Activated CD4-positive, alpha-beta memory T cell treated with anti-CD3 and anti-CD28 coated beads, Interleukin-2, amount 10 ng/mL, durations not matched to agents 7 days and 5 days (primary cell): ENCODE data around the gene SURF1. TPM values are rescaled to one million over a fixed set of nuclear protein-coding genes. Genes with fewer than 3 reads are reported as not detected.
A peak's percentile ranks its signal among the peaks of the same experiment; 100 is the strongest.

Experiments used
- CTCF ChIA-PET: fragments of 350-600 bp; sonication (Branson Sonifier 250); formaldehyde crosslinking; loops from one replicate; lab custom pipeline; 2021; ENCODE audit warnings: antibody characterized with exemption, inconsistent platforms; lab: Charles Lee
- POLR2A ChIA-PET: fragments of 350-600 bp; sonication (Branson Sonifier 250); formaldehyde crosslinking; loops from one replicate; lab custom pipeline; 2021; ENCODE audit warnings: antibody characterized with exemption; lab: Charles Lee
- DNase-seq: peaks from one replicate; pipeline ENCODE4 v3.0.0-alpha.2; 2020
- H3K27ac Mint-ChIP-seq: one replicate; pipeline ENCODE4 v1.8.0; 2021; ENCODE audit warnings: mild to moderate bottlenecking, mixed read lengths
- H3K27me3 Mint-ChIP-seq: one replicate; pipeline ENCODE4 v1.8.0; 2021; ENCODE audit warnings: mixed read lengths
- H3K36me3 Mint-ChIP-seq: one replicate; pipeline ENCODE4 v1.8.0; 2021; ENCODE audit warnings: low read depth, mixed read lengths
- H3K4me1 Mint-ChIP-seq: one replicate; pipeline ENCODE4 v1.8.0; 2021; ENCODE audit warnings: mixed read lengths
- H3K4me3 Mint-ChIP-seq: one replicate; pipeline ENCODE4 v1.8.0; 2021; ENCODE audit warnings: mild to moderate bottlenecking, mixed read lengths
- H3K9me3 Mint-ChIP-seq: one replicate; pipeline ENCODE4 v1.8.0; 2021; ENCODE audit warnings: mixed read lengths
- total RNA-seq, 2 experiments: library from RNA; stranded (reverse); gene quantifications; one replicate each; pipeline ENCODE4 v1.2.3, GENCODE V29; 2021

Gene SURF1
- total RNA-seq, 2 experiments from 2014 or later, result 33.8 to 37.6 TPM

DNA sequence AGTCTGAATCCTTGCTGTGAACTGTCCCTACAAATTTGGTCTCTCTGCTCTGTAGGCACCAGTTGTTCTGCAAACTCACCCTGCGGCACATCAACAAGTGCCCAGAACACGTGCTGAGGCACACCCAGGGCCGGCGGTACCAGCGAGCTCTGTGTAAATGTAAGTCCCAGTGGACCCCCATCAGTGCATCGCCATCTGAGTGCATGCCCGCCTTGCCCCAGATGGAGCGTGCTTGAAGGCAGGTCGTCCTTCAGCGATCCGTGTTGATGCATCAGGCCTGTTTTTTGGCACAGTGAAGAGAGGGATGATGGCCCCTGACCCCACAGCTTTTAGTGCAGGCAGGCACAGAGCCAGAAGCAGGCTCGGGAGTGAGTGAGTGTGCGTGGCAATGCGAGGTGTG is 1.4 kb upstream of the SURF1 start:
- peaks cover 56% of the 10 kb centered on the region for H3K4me1 Mint-ChIP-seq
- peaks cover 32% of the 10 kb centered on the region for H3K36me3 Mint-ChIP-seq
- ChIA-PET POLR2A (interaction anchor here (0.7 to 8.5 kb wide), 5 partner anchors 9 to 23 kb away, joined by 4 to 277 read pairs (median 20); partner anchors contain the start of genes MED22, RPL7A, STKLD1 and SURF4), CTCF (interaction anchor here (0.5 to 5.9 kb wide), 7 partner anchors 9 to 444 kb away, joined by 3 to 59 read pairs (median 4); partner anchors contain the start of genes MED22 and RPL7A)
- H3K27ac Mint-ChIP-seq, result peak overlapping the region; percentile 59
- no peaks in the 10 kb centered on the region for H3K9me3 Mint-ChIP-seq
- no peak for DNase-seq
- H3K27me3 Mint-ChIP-seq, result no peaks in the 10 kb centered on the region
- H3K4me3 Mint-ChIP-seq, result peak overlapping the region; percentile 72

DNA sequence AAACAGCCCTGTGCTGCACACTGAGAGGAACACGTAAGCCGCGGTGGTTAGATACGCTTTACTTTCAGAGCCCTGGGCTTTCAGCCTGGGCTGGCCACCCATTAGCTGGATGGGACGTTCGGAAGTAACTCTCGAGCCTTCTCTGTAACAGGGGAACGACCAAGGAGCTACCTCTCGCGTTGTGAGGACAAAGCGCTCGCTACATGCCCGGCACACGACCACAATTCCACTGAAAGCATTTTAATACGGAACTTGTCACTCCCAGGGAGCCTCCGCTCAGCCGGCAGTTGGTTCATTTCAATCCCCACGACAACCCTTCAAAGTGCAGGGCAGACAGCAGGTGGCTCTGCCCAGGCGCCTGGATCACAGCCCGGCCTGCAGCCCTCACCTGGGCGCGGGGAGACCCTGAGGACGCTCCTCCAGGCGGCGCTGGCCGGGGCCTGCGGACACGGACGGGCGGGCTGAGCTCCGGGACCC is 368 bp downstream of the SURF1 start:
- H3K27me3 Mint-ChIP-seq, result no peaks in the 10 kb centered on the region
- H3K4me1 Mint-ChIP-seq, result peaks cover 52% of the 10 kb centered on the region
- peak overlapping the region; percentile 85 for H3K4me3 Mint-ChIP-seq
- CTCF ChIA-PET, result interaction anchor here (1.1 to 5.9 kb wide), 6 partner anchors 17 to 170 kb away, joined by 3 to 59 read pairs (median 4); no protein-coding TSS in a partner anchor
- H3K36me3 Mint-ChIP-seq, result peaks cover 33% of the 10 kb centered on the region
- peak overlapping the region; percentile 83 for H3K27ac Mint-ChIP-seq
- no peaks in the 10 kb centered on the region for H3K9me3 Mint-ChIP-seq
- no peak for DNase-seq
- POLR2A ChIA-PET, result interaction anchor here (0.6 to 8.5 kb wide), 9 partner anchors 8 to 61 kb away, joined by 3 to 277 read pairs (median 10); partner anchors contain the start of genes MED22, REXO4, RPL7A and STKLD1

DNA sequence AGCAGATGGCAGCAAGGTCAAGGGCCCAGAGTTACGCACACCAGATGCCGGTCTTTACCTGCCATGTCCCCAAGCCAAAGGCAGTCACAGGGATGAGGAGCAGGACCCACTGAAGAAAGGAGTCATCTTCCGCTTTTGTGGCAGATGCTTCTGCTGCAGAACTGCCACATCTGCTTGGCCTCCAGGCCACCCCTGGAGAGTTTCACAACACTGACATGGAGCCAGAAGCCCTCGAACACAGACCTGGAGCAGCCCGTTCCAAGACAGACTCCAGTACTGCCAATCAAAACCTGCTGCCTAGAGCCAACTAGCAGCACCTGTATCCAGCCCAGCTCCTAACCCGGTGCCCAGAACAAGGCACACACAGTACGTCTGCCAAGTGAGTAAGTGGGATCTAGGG is 1.5 kb downstream of the SURF1 start:
- H3K4me1 Mint-ChIP-seq, result peaks cover 59% of the 10 kb centered on the region
- H3K9me3 Mint-ChIP-seq, result no peaks in the 10 kb centered on the region
- H3K36me3 Mint-ChIP-seq, result peaks cover 40% of the 10 kb centered on the region
- H3K4me3 Mint-ChIP-seq, result peak overlapping the region; percentile 85
- no peak for DNase-seq
- CTCF ChIA-PET, result interaction anchor here (1.1 to 5.9 kb wide), 4 partner anchors 15 to 169 kb away, joined by 3 to 59 read pairs (median 4); no protein-coding TSS in a partner anchor
- no peaks in the 10 kb centered on the region for H3K27me3 Mint-ChIP-seq
- POLR2A ChIA-PET, result interaction anchor here (1.1 to 8.5 kb wide), 4 partner anchors 9 to 19 kb away, joined by 3 to 277 read pairs (median 11); partner anchors contain the start of genes STKLD1 and SURF4
- peak overlapping the region; percentile 35 for H3K27ac Mint-ChIP-seq

DNA sequence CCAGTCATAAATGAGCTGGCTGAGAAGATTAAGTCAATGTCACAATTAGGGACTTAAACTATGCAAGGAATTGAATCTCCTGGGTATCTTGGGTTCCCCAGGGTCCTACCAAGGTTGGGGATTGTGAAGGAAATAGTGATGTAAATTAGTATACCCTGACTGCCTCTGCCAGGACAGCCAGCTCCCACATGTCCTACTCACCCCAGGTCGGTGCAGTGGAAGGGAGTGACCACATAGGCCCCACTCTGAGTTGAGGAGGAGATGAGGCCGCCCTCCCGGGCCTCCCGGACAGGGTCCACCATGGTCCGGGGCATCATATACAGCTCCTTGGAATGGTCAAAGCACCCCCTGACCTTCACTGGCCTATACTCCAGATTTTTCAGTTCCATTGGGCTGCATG is 2.7 kb downstream of the SURF1 start:
- H3K9me3 Mint-ChIP-seq, result no peaks in the 10 kb centered on the region
- POLR2A ChIA-PET, result interaction anchor here (1.9 to 8.5 kb wide), 2 partner anchors 10 to 20 kb away, joined by 6 to 277 read pairs; partner anchors contain the start of genes STKLD1 and SURF4
- peaks cover 49% of the 10 kb centered on the region for H3K36me3 Mint-ChIP-seq
- no peak overlapping the region for H3K4me3 Mint-ChIP-seq
- CTCF ChIA-PET, result interaction anchor here (1.1 to 5.9 kb wide), 2 partner anchors 13 to 19 kb away, joined by 3 to 59 read pairs; no protein-coding TSS in a partner anchor
- no peak for DNase-seq
- peaks cover 65% of the 10 kb centered on the region for H3K4me1 Mint-ChIP-seq
- peak overlapping the region; percentile 1 for H3K27ac Mint-ChIP-seq
- H3K27me3 Mint-ChIP-seq, result no peaks in the 10 kb centered on the region

DNA sequence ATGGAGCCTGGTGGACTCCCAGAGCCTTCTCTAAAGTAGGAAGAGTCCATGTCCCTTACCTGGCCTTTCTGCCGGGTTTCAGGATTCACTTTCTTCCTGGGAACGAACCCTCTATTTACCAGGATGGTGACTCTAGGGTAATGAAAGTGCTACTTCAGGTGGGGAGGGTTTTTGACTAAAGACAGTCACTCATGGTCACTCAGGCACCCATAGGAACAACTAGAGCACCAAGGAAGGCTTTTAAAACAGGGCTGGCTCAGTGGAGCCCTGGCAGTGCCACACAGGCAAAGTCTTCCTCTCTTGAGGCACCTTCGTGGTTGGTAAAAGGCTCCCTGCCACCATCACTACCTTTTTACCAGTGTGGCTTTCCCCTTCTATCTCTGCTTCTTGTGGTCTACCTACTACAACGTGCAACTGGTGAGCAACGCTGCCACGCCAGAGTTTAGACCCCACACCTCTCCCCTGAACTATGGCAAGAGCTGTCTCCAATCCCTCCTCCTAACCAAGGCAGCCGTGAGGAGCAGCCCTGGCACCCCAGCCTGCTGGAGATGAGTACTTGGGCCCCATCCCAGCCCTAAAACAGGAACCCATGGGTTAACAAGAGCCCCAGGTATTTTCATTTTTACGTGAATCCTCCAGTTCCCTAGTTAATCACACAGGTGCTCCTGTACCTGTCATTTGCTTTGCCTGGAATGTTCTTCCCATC is 3.5 kb downstream of the SURF1 start:
- Mint-ChIP-seq H3K27ac (peak overlapping the region; percentile 33), H3K9me3 (no peaks in the 10 kb centered on the region), H3K4me1 (peaks cover 60% of the 10 kb centered on the region), H3K4me3 (no peak overlapping the region), H3K36me3 (peaks cover 56% of the 10 kb centered on the region), H3K27me3 (no peaks in the 10 kb centered on the region)
- no peak for DNase-seq
- POLR2A ChIA-PET, result interaction anchor here (1.9 to 14.2 kb wide), 4 partner anchors 11 to 22 kb away, joined by 6 to 397 read pairs (median 146); partner anchors contain the start of genes STKLD1 and SURF4
- CTCF ChIA-PET, result interaction anchor here (5.9 kb wide), 1 partner anchor 20 kb away, joined by 59 read pairs; no protein-coding TSS in a partner anchor

DNA sequence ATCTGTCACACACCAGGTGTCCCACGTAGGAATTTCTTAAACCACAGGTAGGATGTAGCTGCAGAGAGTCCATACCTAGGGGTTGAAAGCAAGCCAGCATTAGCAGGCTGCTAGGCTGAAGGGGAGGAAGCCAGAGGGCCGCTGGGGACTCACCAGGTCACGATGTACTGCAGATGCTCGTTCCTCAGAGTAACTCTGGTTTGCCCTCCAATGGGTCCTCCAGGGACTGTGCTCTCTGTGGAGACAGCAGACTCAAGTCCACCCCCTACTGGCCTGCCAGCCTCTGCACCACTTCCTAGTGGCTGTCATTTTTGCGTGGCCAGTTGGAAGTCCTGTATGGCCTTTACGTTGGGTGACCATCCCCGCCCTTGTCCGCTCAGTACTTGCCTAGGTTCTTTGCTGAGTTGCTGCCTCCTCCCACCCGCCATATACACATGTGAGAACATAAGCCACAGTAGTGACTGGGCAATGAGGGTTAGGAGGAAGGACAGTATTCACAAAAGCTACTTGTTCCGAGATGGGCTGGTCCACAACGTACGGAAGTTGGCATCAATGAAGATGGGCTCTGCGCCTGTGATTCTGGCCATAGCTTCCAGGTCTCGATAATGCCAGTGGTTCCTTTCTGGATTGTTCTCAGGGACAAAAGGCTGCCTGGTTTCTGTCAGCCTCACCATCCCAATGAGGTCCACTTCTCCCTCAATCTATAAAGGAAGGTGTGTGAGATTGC is 4.2 kb downstream of the SURF1 start:
- H3K4me1 Mint-ChIP-seq, result peaks cover 55% of the 10 kb centered on the region
- ChIA-PET POLR2A (interaction anchor here (1.3 to 14.2 kb wide), 4 partner anchors 9 to 23 kb away, joined by 3 to 397 read pairs (median 15); partner anchors contain the start of genes STKLD1 and SURF4), CTCF (interaction anchor here (1.4 to 2.7 kb wide), 3 partner anchors 10 to 165 kb away, joined by 4 to 24 read pairs (median 7); no protein-coding TSS in a partner anchor)
- H3K27me3 Mint-ChIP-seq, result no peaks in the 10 kb centered on the region
- H3K4me3 Mint-ChIP-seq, result no peak overlapping the region
- H3K36me3 Mint-ChIP-seq, result peaks cover 56% of the 10 kb centered on the region
- peak; percentile 61 for DNase-seq
- no peaks in the 10 kb centered on the region for H3K9me3 Mint-ChIP-seq
- H3K27ac Mint-ChIP-seq, result peak overlapping the region; percentile 4

DNA sequence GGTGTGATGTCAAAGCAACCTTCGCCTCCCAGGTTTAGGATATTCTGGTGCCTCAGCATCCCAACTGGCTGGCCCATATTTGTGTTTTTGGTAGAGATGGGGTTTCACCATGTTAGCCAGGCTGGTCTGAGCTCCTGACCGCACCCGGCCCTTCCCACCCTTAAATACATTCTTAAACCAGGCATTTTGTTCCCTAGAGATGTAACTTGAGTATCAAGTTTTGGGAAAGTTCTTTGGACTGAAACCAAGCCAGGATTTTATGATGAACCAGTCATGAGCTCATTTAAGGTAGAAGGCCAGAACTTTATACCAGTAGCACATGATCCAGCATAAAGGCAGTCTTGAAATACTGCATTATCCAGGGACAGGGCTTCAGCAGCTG is 4.8 kb downstream of the SURF1 start:
- DNase-seq, result no peak
- ChIA-PET POLR2A (interaction anchor here (1.3 to 14.2 kb wide), 4 partner anchors 9 to 23 kb away, joined by 3 to 397 read pairs (median 15); partner anchors contain the start of genes STKLD1 and SURF4), CTCF (interaction anchor here (0.8 to 2.7 kb wide), 5 partner anchors 10 to 229 kb away, joined by 3 to 24 read pairs (median 4); no protein-coding TSS in a partner anchor)
- H3K36me3 Mint-ChIP-seq, result peaks cover 56% of the 10 kb centered on the region
- H3K9me3 Mint-ChIP-seq, result no peaks in the 10 kb centered on the region
- peaks cover 59% of the 10 kb centered on the region for H3K4me1 Mint-ChIP-seq
- no peaks in the 10 kb centered on the region for H3K27me3 Mint-ChIP-seq
- H3K27ac Mint-ChIP-seq, result no peak overlapping the region
- H3K4me3 Mint-ChIP-seq, result no peak overlapping the region

DNA sequence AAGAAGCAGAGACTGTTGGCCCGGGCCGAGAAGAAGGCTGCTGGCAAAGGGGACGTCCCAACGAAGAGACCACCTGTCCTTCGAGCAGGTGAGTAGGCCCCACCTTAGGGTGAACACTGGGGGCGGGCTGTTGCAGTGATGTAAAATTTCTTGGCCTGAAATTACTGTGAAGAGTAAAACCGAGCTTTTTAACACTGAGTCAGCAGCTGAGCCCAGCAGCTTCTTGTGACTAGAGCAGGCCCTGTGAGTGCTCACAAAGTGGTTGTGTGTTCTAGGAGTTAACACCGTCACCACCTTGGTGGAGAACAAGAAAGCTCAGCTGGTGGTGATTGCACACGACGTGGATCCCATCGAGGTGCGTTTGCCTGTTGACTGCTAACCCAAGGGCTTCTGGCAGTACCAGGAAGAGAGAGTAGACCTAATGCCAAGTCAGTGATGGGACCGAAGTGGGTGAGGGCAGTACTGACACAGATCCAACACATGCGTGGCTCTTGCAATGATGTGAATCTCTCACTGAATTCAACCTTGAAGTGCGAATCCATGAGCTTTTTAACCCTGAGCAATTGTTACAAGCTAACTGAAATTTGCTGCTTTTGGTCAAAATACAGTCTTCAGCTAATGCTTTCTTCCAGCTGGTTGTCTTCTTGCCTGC is 6.2 kb downstream of the SURF1 start:
- H3K4me1 Mint-ChIP-seq, result peaks cover 61% of the 10 kb centered on the region
- no peaks in the 10 kb centered on the region for H3K27me3 Mint-ChIP-seq
- ChIA-PET POLR2A (interaction anchor here (0.6 to 14.2 kb wide), 10 partner anchors 7 to 319 kb away, joined by 3 to 397 read pairs (median 9); partner anchors contain the start of genes GTF3C5, STKLD1, SURF4 and SURF6), CTCF (interaction anchor here (1.0 to 3.3 kb wide), 7 partner anchors 8 to 206 kb away, joined by 3 to 24 read pairs (median 4); no protein-coding TSS in a partner anchor)
- H3K36me3 Mint-ChIP-seq, result peaks cover 63% of the 10 kb centered on the region
- DNase-seq, result no peak
- no peaks in the 10 kb centered on the region for H3K9me3 Mint-ChIP-seq
- H3K4me3 Mint-ChIP-seq, result peak overlapping the region; percentile 95
- peak overlapping the region; percentile 86 for H3K27ac Mint-ChIP-seq

DNA sequence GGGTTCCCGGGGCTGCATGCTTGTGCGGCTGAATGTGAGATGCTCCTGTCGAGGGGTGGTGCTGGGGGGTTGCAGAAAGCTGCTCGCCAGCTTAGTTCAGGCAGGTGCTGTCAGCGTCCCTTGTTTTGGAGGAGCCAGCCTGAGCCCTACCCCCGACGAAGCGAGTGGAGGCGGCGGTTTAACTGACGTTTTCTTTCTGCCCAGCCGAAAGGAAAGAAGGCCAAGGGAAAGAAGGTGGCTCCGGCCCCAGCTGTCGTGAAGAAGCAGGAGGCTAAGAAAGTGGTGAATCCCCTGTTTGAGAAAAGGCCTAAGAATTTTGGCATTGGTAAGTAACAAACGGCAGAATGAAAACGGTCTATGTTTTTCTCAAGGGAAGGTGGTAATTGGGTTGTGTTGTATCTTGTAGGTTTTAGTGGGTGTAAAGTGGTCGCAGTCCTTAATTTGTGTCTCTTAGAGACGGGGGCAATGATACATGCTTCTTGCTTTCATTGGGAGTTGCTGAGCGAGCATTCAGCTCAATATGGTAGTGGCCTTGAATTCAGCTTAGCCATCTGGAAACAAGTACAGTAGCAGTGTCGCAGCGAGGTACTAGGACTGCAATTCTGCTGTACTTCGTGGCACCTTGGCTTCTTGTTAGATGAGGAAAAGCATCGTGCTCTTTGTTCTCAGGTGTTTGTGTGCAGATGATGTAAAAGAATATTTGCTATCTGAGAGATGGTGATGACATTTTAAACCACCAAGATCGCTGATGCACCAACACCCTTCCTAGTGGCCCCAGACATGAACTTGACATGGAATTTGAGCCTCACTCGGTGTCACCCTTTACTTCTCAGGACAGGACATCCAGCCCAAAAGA is 7.3 kb downstream of the SURF1 start:
- POLR2A ChIA-PET, result interaction anchor here (1.1 to 14.2 kb wide), 12 partner anchors 8 to 318 kb away, joined by 3 to 397 read pairs (median 13); partner anchors contain the start of genes GTF3C5, REXO4, STKLD1 and SURF1
- DNase-seq, result no peak

DNA sequence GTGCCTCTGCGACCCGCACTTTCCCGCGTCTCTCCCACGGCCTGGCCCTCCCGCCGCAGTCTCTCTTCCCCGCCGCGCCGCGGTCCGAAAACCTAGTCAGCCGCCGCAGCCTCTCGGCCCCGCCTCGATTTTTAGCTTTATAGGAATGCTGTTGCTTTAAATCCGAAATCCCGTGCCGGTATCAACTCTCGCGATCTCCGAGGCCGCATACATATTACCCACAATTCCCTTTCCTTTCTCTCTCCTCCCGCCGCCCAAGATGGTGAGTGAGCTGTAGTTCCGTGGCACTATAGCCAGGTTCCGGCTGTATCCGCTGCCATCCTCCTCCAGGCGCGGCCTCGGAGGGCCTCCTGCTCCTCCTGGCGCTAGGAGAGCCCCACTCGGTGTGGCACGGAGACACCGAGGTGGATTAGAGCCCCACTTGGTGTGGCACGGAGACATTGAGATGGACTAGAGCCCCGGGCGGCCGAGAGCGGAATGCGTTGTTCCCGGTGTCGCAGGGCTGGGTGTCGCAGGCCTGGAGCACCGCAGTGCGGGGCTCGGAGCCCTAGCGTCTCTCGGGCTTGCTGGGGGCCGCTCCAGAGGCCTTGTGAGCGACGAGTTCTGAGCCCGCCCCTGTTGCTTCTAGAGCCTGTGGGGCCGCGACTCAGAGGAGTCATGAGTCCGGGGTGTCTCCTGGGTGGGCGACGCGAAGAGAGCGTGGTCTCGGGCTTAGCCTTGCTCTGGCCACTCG is 8.1 kb downstream of the SURF1 start, which contains the start of the genes MED22 and RPL7A:
Gene MED22, minus strand, starts transcription at position 147 of the 733 bp plus-strand sequence. CDS start 1,469 bp downstream, outside the sequence.
Gene RPL7A, plus strand, starts transcription at position 234 of the 733 bp plus-strand sequence. Its CDS starts 26 bp downstream, at position 260.
- peaks cover 54% of the 10 kb centered on the region for H3K4me1 Mint-ChIP-seq
- DNase-seq, result peak; percentile 95
- CTCF ChIA-PET, result interaction anchor here (0.7 to 3.3 kb wide), 8 partner anchors 9 to 162 kb away, joined by 3 to 22 read pairs (median 6); partner anchors contain the start of genes SURF1 and SURF2
- H3K36me3 Mint-ChIP-seq, result peaks cover 67% of the 10 kb centered on the region
- H3K9me3 Mint-ChIP-seq, result no peaks in the 10 kb centered on the region
- peak within 1 kb of the TSS; percentile 86 for H3K27ac Mint-ChIP-seq
- H3K27me3 Mint-ChIP-seq, result no peaks in the 10 kb centered on the region
- POLR2A ChIA-PET, result interaction anchor here (0.6 to 14.2 kb wide), 18 partner anchors 8 to 317 kb away, joined by 3 to 397 read pairs (median 5); partner anchors contain the start of genes CACFD1, GTF3C5, REXO4 and SLC2A6
- H3K4me3 Mint-ChIP-seq, result peak within 1 kb of the TSS; percentile 95

More for the DNA sequence above, 7.3 kb downstream of the SURF1 start:
- H3K36me3 Mint-ChIP-seq, result peaks cover 68% of the 10 kb centered on the region
- no peaks in the 10 kb centered on the region for H3K9me3 Mint-ChIP-seq
- H3K4me1 Mint-ChIP-seq, result peaks cover 56% of the 10 kb centered on the region
- H3K4me3 Mint-ChIP-seq, result peak overlapping the region; percentile 95
- CTCF ChIA-PET, result interaction anchor here (0.7 to 3.3 kb wide), 7 partner anchors 8 to 163 kb away, joined by 3 to 22 read pairs (median 7); partner anchors contain the start of genes SURF1 and SURF2
- H3K27me3 Mint-ChIP-seq, result no peaks in the 10 kb centered on the region
- peak overlapping the region; percentile 86 for H3K27ac Mint-ChIP-seq
